ENCODE measurements around the gene ARFGAP1. TPM values are rescaled to one million over a fixed set of nuclear protein-coding genes. Genes with fewer than 3 reads are reported as not detected.
A peak's percentile ranks its signal among the peaks of the same experiment; 100 is the strongest.

The ARFGAP1 gene
- total and polyA plus RNA-seq, 4 donors, result 47.0 to 108 (median 87.6) TPM

DNA sequence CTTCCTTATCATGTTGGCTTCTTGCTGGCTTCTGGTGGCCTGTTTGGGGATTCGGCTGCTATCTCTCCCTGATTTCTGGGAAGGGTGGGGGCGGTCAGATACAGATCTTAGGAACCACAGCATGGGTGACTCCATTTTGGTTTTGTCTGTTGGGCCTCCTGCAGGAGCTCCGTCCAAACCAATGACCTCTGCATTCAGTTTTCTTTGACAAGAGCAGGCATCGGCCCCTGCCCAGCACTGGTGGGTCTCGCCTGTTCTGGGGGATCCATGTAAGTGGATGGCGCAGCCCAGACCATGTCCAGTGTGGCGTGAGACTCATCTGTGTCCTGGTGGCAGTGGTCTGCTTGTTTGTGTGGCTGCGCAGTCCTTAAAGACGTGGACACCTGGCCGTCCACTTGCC, 8.6 kb upstream of the ARFGAP1 start:
- WGBS, 2 donors, result 87 to 89% methylated on average over 10 of the region's 10 CpGs

DNA sequence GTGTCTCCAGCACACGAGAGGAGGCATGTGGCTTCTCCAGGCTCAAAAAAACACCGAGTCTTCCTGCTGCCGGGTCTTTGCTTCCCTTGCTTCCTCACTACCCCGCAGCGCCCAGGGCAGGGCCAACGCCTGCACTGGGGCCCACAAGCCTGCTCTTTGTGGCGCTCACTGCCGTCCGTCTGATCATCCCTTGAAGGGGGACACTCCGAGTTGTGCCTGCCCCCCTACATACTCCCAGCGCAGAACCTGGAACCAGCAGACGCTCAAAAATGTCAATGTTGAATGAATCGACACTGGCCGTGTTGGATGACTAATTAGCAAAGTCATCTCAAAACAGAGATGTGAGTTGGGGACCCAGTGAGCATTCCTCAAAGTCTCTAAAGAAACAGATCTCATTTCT, 8.1 kb upstream of the ARFGAP1 start:
- no peaks in the 10 kb centered on the region for H3K36me3 ChIP-seq (ENCODE audit: control insufficient read depth in 4 of 4, insufficient read depth in 4 of 4, low read length in 4 of 4)
- DNase-seq (peak; percentile 45 to 53 (median 53)), ATAC-seq (ENCODE audit: insufficient read depth, low FRiP score) (no peak)
- no peak overlapping the region for H3K27ac ChIP-seq (ENCODE audit: low read depth in 1 of 2, low read length in 1 of 2)
- TF ChIP-seq, protein P1, sequence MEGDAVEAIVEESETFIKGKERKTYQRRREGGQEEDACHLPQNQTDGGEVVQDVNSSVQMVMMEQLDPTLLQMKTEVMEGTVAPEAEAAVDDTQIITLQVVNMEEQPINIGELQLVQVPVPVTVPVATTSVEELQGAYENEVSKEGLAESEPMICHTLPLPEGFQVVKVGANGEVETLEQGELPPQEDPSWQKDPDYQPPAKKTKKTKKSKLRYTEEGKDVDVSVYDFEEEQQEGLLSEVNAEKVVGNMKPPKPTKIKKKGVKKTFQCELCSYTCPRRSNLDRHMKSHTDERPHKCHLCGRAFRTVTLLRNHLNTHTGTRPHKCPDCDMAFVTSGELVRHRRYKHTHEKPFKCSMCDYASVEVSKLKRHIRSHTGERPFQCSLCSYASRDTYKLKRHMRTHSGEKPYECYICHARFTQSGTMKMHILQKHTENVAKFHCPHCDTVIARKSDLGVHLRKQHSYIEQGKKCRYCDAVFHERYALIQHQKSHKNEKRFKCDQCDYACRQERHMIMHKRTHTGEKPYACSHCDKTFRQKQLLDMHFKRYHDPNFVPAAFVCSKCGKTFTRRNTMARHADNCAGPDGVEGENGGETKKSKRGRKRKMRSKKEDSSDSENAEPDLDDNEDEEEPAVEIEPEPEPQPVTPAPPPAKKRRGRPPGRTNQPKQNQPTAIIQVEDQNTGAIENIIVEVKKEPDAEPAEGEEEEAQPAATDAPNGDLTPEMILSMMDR (IDR thresholded peaks at IDR 0.05; ENCODE audit: control extremely low read depth, extremely low read depth), result no peak
- no peak overlapping the region for H3K4me3 ChIP-seq
- 42 to 62% methylated on average over 14 of the region's 14 CpGs for WGBS, 2 donors
- peaks cover 0 to 2% (median 0%) of the 10 kb centered on the region in 4 donors for H3K9me3 ChIP-seq (ENCODE audit: control insufficient read depth in 4 of 4, insufficient read depth in 3 of 4, low read length in 3 of 4)
- H3K4me1 ChIP-seq (ENCODE audit: control insufficient read depth in 5 of 5, insufficient read depth in 5 of 5, low read length in 5 of 5), result peaks cover 0 to 69% (median 26%) of the 10 kb centered on the region in 5 donors
- H3K27me3 ChIP-seq (ENCODE audit: control insufficient read depth in 3 of 3, insufficient read depth in 3 of 3, low read length in 2 of 3), result peaks cover 0 to 7% (median 2%) of the 10 kb centered on the region in 3 donors
- H3K9ac ChIP-seq (ENCODE audit: insufficient read depth in 1 of 2, low read length in 2 of 2), result no peak overlapping the region

More for the DNA sequence above, 8.6 kb upstream of the ARFGAP1 start:
- Histone ChIP-seq H3K36me3 (ENCODE audit: control insufficient read depth in 4 of 4, insufficient read depth in 4 of 4, low read length in 4 of 4) (no peaks in the 10 kb centered on the region), H3K9ac (ENCODE audit: insufficient read depth in 1 of 2, low read length in 2 of 2) (no peak overlapping the region), H3K27ac (ENCODE audit: low read depth in 1 of 2, low read length in 1 of 2) (no peak overlapping the region), H3K4me1 (ENCODE audit: control insufficient read depth in 5 of 5, insufficient read depth in 5 of 5, low read length in 5 of 5) (peaks cover 0 to 70% (median 26%) of the 10 kb centered on the region in 5 donors), H3K9me3 (ENCODE audit: control insufficient read depth in 4 of 4, insufficient read depth in 3 of 4, low read length in 3 of 4) (peaks cover 0 to 2% (median 0%) of the 10 kb centered on the region in 4 donors), H3K27me3 (ENCODE audit: control insufficient read depth in 3 of 3, insufficient read depth in 3 of 3, low read length in 2 of 3) (peaks cover 0 to 7% (median 2%) of the 10 kb centered on the region in 3 donors), H3K4me3 (no peak overlapping the region)
- DNase-seq (no peak), ATAC-seq (ENCODE audit: insufficient read depth, low FRiP score) (no peak)
- TF ChIP-seq, protein P1 (IDR thresholded peaks at IDR 0.05; ENCODE audit: control extremely low read depth, extremely low read depth), result no peak

DNA sequence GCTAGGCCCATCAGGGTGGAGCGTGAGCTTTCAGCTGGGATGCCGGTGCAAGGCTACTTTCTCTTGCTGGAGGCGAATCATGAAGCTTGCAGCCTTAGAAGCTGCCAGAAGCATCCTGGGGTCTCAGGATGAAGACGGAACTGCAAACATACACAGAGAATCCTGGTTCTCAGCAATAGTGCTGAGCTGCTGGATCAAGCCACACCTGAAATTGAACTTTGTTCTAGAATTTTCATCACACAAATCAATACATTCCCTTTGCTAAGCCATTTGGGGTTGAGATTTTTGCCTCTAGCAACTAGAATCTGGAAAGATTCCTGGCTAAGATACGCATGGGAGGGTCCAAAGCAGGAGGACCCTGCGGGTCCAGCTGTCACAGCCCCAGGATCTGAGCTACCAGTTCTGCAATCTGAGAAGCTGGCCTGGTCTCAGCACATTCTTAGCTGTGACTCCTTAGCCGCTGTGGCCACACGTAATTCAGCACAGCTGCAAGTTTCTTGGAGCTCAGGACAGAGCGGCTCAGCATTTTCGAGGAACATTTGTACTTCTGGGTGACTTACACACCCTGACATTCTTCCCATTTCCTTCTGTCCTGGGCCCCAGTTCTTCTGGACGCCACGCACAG, 6.6 kb upstream of the ARFGAP1 start:
- Histone ChIP-seq H3K27ac (ENCODE audit: low read depth in 1 of 2, low read length in 1 of 2) (no peak overlapping the region), H3K4me3 (no peak overlapping the region), H3K9me3 (ENCODE audit: control insufficient read depth in 4 of 4, insufficient read depth in 3 of 4, low read length in 3 of 4) (no peaks in the 10 kb centered on the region), H3K9ac (ENCODE audit: insufficient read depth in 1 of 2, low read length in 2 of 2) (no peak overlapping the region), H3K4me1 (ENCODE audit: control insufficient read depth in 5 of 5, insufficient read depth in 5 of 5, low read length in 5 of 5) (peaks cover 0 to 61% (median 22%) of the 10 kb centered on the region in 5 donors), H3K36me3 (ENCODE audit: control insufficient read depth in 4 of 4, insufficient read depth in 4 of 4, low read length in 4 of 4) (no peaks in the 10 kb centered on the region), H3K27me3 (ENCODE audit: control insufficient read depth in 3 of 3, insufficient read depth in 3 of 3, low read length in 2 of 3) (peaks cover 0 to 3% (median 2%) of the 10 kb centered on the region in 3 donors)
- TF ChIP-seq, protein P1 (IDR thresholded peaks at IDR 0.05; ENCODE audit: control extremely low read depth, extremely low read depth), result no peak
- 70 to 81% methylated on average over 12 of the region's 12 CpGs for WGBS, 2 donors
- ATAC-seq (ENCODE audit: insufficient read depth, low FRiP score), result no peak
- peak; percentile 74 to 81 (median 75) for DNase-seq
